GM23248 (cell line): ENCODE data around the gene PKIB.

ENCODE experiments used
- EZH2 ChIP-seq: fragments of 200-600 bp; sonication (generic); IDR thresholded peaks from 2 replicates; pipeline ENCODE4 v1.6.1; 2018; ENCODE audit warnings: antibody characterized with exemption, mild to moderate bottlenecking; ENCODE audit not compliant: insufficient read depth, poor library complexity, severe bottlenecking
- EZH2phosphoT487 ChIP-seq: fragments of 200-600 bp; sonication (generic); IDR thresholded peaks from 2 replicates; pipeline ENCODE4 v1.6.1; 2018; ENCODE audit warnings: antibody characterized with exemption, moderate library complexity, mild to moderate bottlenecking, low read depth; ENCODE audit not compliant: insufficient read depth

- TF ChIP-seq EZH2 (no peak), EZH2phosphoT487 (no peak)
Measured at GRCh38 chr6:122735582-122735981, 125.4 kb downstream of the PKIB start.
